ENCODE results near the gene CD300A.

DNA sequence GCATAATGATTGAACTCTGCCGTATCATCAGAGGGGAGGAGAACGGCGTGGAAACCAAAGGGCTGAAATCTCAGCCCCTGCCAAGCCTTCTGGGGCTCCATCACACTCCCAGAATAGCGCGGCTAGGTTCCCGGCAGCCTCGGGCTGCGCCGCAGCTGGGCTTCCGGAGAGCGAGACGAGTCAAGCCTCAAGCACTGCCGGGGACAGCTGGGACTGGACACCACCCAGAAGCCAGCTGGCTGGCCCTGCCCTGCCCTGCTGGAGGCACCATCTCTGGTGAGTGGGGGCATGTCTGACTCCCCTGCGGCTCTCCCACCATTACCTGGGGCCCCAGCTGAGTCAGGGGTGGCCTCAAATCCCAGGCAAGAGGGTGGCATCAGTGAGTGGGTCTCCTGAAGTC lies 41.8 kb upstream of the CD300A start:
- TF ChIP-seq POLR2AphosphoS5 (IDR thresholded peaks at IDR 0.05), result no peak
- TF ChIP-seq, protein P1, sequence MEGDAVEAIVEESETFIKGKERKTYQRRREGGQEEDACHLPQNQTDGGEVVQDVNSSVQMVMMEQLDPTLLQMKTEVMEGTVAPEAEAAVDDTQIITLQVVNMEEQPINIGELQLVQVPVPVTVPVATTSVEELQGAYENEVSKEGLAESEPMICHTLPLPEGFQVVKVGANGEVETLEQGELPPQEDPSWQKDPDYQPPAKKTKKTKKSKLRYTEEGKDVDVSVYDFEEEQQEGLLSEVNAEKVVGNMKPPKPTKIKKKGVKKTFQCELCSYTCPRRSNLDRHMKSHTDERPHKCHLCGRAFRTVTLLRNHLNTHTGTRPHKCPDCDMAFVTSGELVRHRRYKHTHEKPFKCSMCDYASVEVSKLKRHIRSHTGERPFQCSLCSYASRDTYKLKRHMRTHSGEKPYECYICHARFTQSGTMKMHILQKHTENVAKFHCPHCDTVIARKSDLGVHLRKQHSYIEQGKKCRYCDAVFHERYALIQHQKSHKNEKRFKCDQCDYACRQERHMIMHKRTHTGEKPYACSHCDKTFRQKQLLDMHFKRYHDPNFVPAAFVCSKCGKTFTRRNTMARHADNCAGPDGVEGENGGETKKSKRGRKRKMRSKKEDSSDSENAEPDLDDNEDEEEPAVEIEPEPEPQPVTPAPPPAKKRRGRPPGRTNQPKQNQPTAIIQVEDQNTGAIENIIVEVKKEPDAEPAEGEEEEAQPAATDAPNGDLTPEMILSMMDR (IDR thresholded peaks at IDR 0.05), result no peak
- no peak for TF ChIP-seq EP300 (IDR thresholded peaks at IDR 0.05)
- peak; percentile 39 for TF ChIP-seq POLR2A (IDR thresholded peaks at IDR 0.05; ENCODE audit: low read depth)

Data from esophagus muscularis mucosa (tissue), 4 donors.